HCT116 (cell line): Measurements from ENCODE around the gene STK4. TPM values are rescaled to one million over a fixed set of nuclear protein-coding genes. Genes with fewer than 3 reads are reported as not detected.

Experiments
- ATAC-seq: fragments of 200-7000 bp; cut with Tn5 transposase; 2 replicates; pipeline ENCODE4 v1.9.1; 2020; ENCODE audit warnings: mild to moderate bottlenecking, moderate library complexity
- BruUV-seq: library from RNA; stranded (reverse); fragments of 400-500 nt; replicated peaks from 2 replicates; lab custom pipeline; 2021; lab: Mats Ljungman, UMichigan
- CTCF ChIA-PET: fragments of 300-600 bp; sonication (Branson Sonifier 250); formaldehyde crosslinking; loops from one replicate; lab custom pipeline; 2021; ENCODE audit warnings: antibody characterized with exemption; lab: Charles Lee
- POLR2A ChIA-PET: fragments of 300-600, 350-600 bp; sonication (Branson Sonifier 250); formaldehyde crosslinking; loops from one replicate; lab custom pipeline; 2021; ENCODE audit warnings: antibody characterized with exemption; lab: Charles Lee
- RAD21 ChIA-PET, 2 experiments: fragments of 300-600 bp; sonication (Branson Sonifier 250); formaldehyde crosslinking; loops; one replicate each; lab custom pipeline; 2023; ENCODE audit warnings: low total read pairs in 2 of 2; ENCODE audit not compliant: uncharacterized antibody in 2 of 2, unreplicated experiment in 2 of 2, low non-redundant PET in 1 of 2; lab: Charles Lee
- DNase-seq: peaks from one replicate; pipeline ENCODE4 v3.0.0-alpha.2; 2010; ENCODE audit warnings: low read depth, low spot score
- H2AFZ ChIP-seq: fragments of 200-600 bp; shearing (Covaris generic), sonication (generic); 2 replicates; pipeline ENCODE4 v1.6.1; 2017; ENCODE audit warnings: low read depth, mixed run types, mixed read lengths, antibody characterized with exemption, low read length; ENCODE audit not compliant: poor library complexity, severe bottlenecking
- H3K27ac ChIP-seq: 2 replicates; pipeline ENCODE4 v1.5.1; 2012; ENCODE audit warnings: low read depth, low read length
- H3K27me3 ChIP-seq: fragments of 200-600 bp; sonication (generic); 2 replicates; pipeline ENCODE4 v1.6.1; 2016; ENCODE audit warnings: mixed run types, low read length, mixed read lengths; ENCODE audit not compliant: insufficient read depth
- H3K36me3 ChIP-seq, 2 experiments: fragments of 200-500 bp in 1 of 2; fragments of 200-600 bp in 1 of 2; sonication (Bioruptor generic) in 1 of 2; sonication (generic) in 1 of 2; 2 replicates each; pipeline versions ENCODE4 v1.5.1 to v1.6.1; 2014 to 2016; ENCODE audit warnings: low read length in 2 of 2, inconsistent platforms in 1 of 2, mixed read lengths in 1 of 2, mixed run types in 1 of 2; ENCODE audit not compliant: insufficient read depth in 2 of 2, control insufficient read depth in 1 of 2
- H3K4me1 ChIP-seq, 2 experiments: fragments of 200-600 bp in 1 of 2; sonication (generic) in 1 of 2; 2 replicates each; pipeline versions ENCODE4 v1.5.1 to v1.6.1; 2012 to 2017; ENCODE audit warnings: low read length in 2 of 2, inconsistent platforms in 1 of 2, mild to moderate bottlenecking in 1 of 2, mixed read lengths in 1 of 2, mixed run types in 1 of 2, moderate library complexity in 1 of 2; ENCODE audit not compliant: insufficient read depth in 2 of 2, control insufficient read depth in 1 of 2
- H3K4me2 ChIP-seq: fragments of 200-600 bp; sonication (generic); 2 replicates; pipeline ENCODE4 v1.6.1; 2017; ENCODE audit warnings: mixed run types, low read length, mixed read lengths
- H3K4me3 ChIP-seq, 2 experiments: fragments of 200-600 bp in 1 of 2; sonication (generic) in 1 of 2; replicated peaks in 1 of 2; 2 replicates each; pipeline ENCODE4 v1.5.1; 2011 to 2016; ENCODE audit warnings: low read length in 2 of 2, control low read depth in 1 of 2, low read depth in 1 of 2, mild to moderate bottlenecking in 1 of 2, mixed read lengths in 1 of 2, mixed run types in 1 of 2
- H3K79me2 ChIP-seq: fragments of 200-600 bp; sonication (generic); 2 replicates; pipeline ENCODE4 v1.6.1; 2017; ENCODE audit warnings: mild to moderate bottlenecking, mixed run types, low read length, moderate library complexity, mixed read lengths; ENCODE audit not compliant: insufficient read depth
- H3K9ac ChIP-seq: fragments of 200-600 bp; sonication (generic); 2 replicates; pipeline ENCODE4 v1.6.1; 2016; ENCODE audit warnings: low read length, mixed read lengths
- H3K9me2 ChIP-seq: fragments of 200-600 bp; sonication (generic), shearing (Covaris generic); 2 replicates; pipeline ENCODE4 v1.6.1; 2017; ENCODE audit warnings: mixed run types, mild to moderate bottlenecking, moderate library complexity; ENCODE audit not compliant: insufficient read depth
- H3K9me3 ChIP-seq, 2 experiments: fragments of 200-500 bp in 1 of 2; fragments of 200-600 bp in 1 of 2; sonication (Bioruptor generic) in 1 of 2; sonication (generic) in 1 of 2; 2 replicates each; pipeline ENCODE4 v1.6.1; 2014 to 2017; ENCODE audit warnings: low read length in 2 of 2, mixed read lengths in 2 of 2, inconsistent platforms in 1 of 2, low read depth in 1 of 2, mild to moderate bottlenecking in 1 of 2, mixed run types in 1 of 2, moderate library complexity in 1 of 2; ENCODE audit not compliant: control insufficient read depth in 1 of 2, insufficient read depth in 1 of 2
- H4K20me1 ChIP-seq: fragments of 200-600 bp; sonication (generic), shearing (Covaris generic); 2 replicates; pipeline ENCODE4 v1.6.1; 2017; ENCODE audit warnings: mixed run types, mild to moderate bottlenecking, moderate library complexity; ENCODE audit not compliant: insufficient read depth
- CTCF ChIP-seq, 3 experiments: fragments of 200-600 bp in 1 of 3; sonication (generic) in 1 of 3; IDR thresholded peaks in 2 of 3; conservative IDR thresholded peaks in 1 of 3; 2 replicates each; pipeline ENCODE4 v1.5.1; 2012 to 2017; ENCODE audit warnings: low read depth in 2 of 3, low read length in 2 of 3, antibody characterized with exemption in 1 of 3, borderline replicate concordance in 1 of 3, control low read depth in 1 of 3, mild to moderate bottlenecking in 1 of 3, mixed read lengths in 1 of 3, mixed run types in 1 of 3, moderate library complexity in 1 of 3; ENCODE audit not compliant: insufficient read depth in 1 of 3
- ELF1 ChIP-seq: IDR thresholded peaks from 2 replicates; pipeline ENCODE4 v1.6.1; 2012; ENCODE audit warnings: low read depth, borderline replicate concordance
- EZH2 ChIP-seq: fragments of 200-600 bp; sonication (generic); IDR thresholded peaks from 2 replicates; pipeline ENCODE4 v1.6.1; 2017; ENCODE audit warnings: antibody characterized with exemption, mixed run types
- EZH2phosphoT487 ChIP-seq: fragments of 200-600 bp; IDR thresholded peaks from 2 replicates; pipeline ENCODE4 v1.6.1; 2018; ENCODE audit warnings: antibody characterized with exemption, borderline replicate concordance
- FOSL1 ChIP-seq: IDR thresholded peaks from 2 replicates; pipeline ENCODE4 v1.6.1; 2012; ENCODE audit warnings: low read depth
- JUND ChIP-seq: IDR thresholded peaks from 2 replicates; pipeline ENCODE4 v1.6.1; 2012
- MAX ChIP-seq: IDR thresholded peaks from 2 replicates; pipeline ENCODE4 v1.6.1; 2012
- POLR2A ChIP-seq: IDR thresholded peaks from 2 replicates; pipeline ENCODE4 v1.7.0; 2011; ENCODE audit warnings: borderline replicate concordance; ENCODE audit not compliant: insufficient read depth, insufficient read length; ENCODE audit errors: extremely low read depth
- POLR2AphosphoS5 ChIP-seq: IDR thresholded peaks from 2 replicates; pipeline ENCODE4 v1.6.1; 2011; ENCODE audit warnings: mild to moderate bottlenecking, low read depth, low read length, moderate library complexity
- REST ChIP-seq: IDR thresholded peaks from 2 replicates; pipeline ENCODE4 v1.6.1; 2012; ENCODE audit warnings: low read depth
- SP1 ChIP-seq: IDR thresholded peaks from 2 replicates; pipeline ENCODE4 v1.6.1; 2012; ENCODE audit warnings: low read depth
- ZFX ChIP-seq: fragments of 450-650 bp; IDR thresholded peaks from 2 replicates; pipeline ENCODE4 v1.6.1; 2017
- ZNF274 ChIP-seq: fragments of 200-500 bp; sonication (Bioruptor generic); IDR thresholded peaks from 2 replicates; pipeline ENCODE4 v1.6.1; 2014; ENCODE audit warnings: mild to moderate bottlenecking, low read depth, low read length, inconsistent platforms
- intact Hi-C: fragments of 100-400 bp; cut with micrococcal nuclease; formaldehyde crosslinking; loops from 2 replicates; pipeline ENCODE4 v1.10.0; 2022
- total RNA-seq: library from RNA; stranded (reverse); gene quantifications from one replicate; pipeline ENCODE4 v1.2.1, GENCODE V29; 2021; ENCODE audit not compliant: unreplicated experiment

STK4 gene
- total RNA-seq, 1 experiment from 2014 or later, result 45.4 TPM

- TF ChIP-seq JUND, result no peak
- TF ChIP-seq SP1, result no peak
- no peak for TF ChIP-seq POLR2A
- TF ChIP-seq FOSL1, result no peak
- TF ChIP-seq ZFX, result no peak
- no peak for TF ChIP-seq ELF1
- no peak for TF ChIP-seq REST
- no peak for TF ChIP-seq ZNF274
Observed at GRCh38 chr20:44988631-44989171, 22.4 kb downstream of the STK4 start (continued).

- no peak for ATAC-seq
- POLR2A ChIA-PET, result no interaction called here
Observed at GRCh38 chr20:44990425-44990824, 24.1 kb downstream of the STK4 start.

More at GRCh38 chr20:44990425-44990824, 24.1 kb downstream of the STK4 start:
- Histone ChIP-seq H3K27me3 (no peaks in the 10 kb centered on the region), H3K9me2 (no peaks in the 10 kb centered on the region), H2AFZ (no peak overlapping the region), H3K79me2 (peaks cover 31% of the 10 kb centered on the region), H4K20me1 (peaks cover 8% of the 10 kb centered on the region; the same call in 1 of the 2 replicates), H3K4me1 (peaks cover 0 to 6% of the 10 kb centered on the region in 2 experiments; a peak in 2 of 4 replicates), H3K4me2 (no peak overlapping the region), H3K9ac (no peak overlapping the region), H3K9me3 (no peaks in the 10 kb centered on the region), H3K27ac (no peak overlapping the region), H3K36me3 (peaks cover 0 to 20% of the 10 kb centered on the region in 2 experiments; a peak in 2 of 4 replicates), H3K4me3 (no peak overlapping the region)
- intact Hi-C loops, result no loop called here
- DNase-seq, result no peak
- TF ChIP-seq CTCF (IDR thresholded peaks at IDR 0.05 in 2 of 3, conservative IDR thresholded peaks at IDR 0.05 in 1 of 3; ENCODE audit: borderline replicate concordance in 1 of 3, insufficient read depth in 1 of 3, low read depth in 2 of 3, low read length in 2 of 3) (no peak), POLR2AphosphoS5 (no peak), EZH2phosphoT487 (no peak), ELF1 (no peak), REST (no peak), MAX (no peak), EZH2 (no peak)
- RAD21 ChIA-PET, result no interaction called here
- no TSS peak for BruUV-seq
- CTCF ChIA-PET, result interaction anchor here (1.6 kb wide), 1 partner anchor 121 kb away, joined by 3 read pairs; no protein-coding TSS in a partner anchor
